HPDE6-E6E7 (cell line): ENCODE measurements around the gene WIPI1.
A peak's percentile ranks its signal among the peaks of the same experiment; 100 is the strongest.
"Not testable (repeated sequence)": the region's sequence is repeated elsewhere in the genome, so short reads cannot be mapped to it uniquely, and the experiment has no call there.

Experiments used
- DNase-seq: peaks from one replicate; pipeline ENCODE4 v3.0.0; 2011; ENCODE audit warnings: missing footprints; ENCODE audit errors: extremely low spot score

Gene WIPI1

GRCh38 chr17:68385490-68386215 is 71.6 kb downstream of the WIPI1 start:
- no peak for DNase-seq

- no peak for DNase-seq
These were observed 72.4 kb downstream of the WIPI1 start for GRCh38 chr17:68384941-68385340.

- no peak for DNase-seq
These were observed 72.8 kb downstream of the WIPI1 start for GRCh38 chr17:68384471-68384870.

- DNase-seq = no peak
These were observed 73.6 kb downstream of the WIPI1 start for GRCh38 chr17:68383443-68384321.

- DNase-seq = no peak
These were observed 74.2 kb downstream of the WIPI1 start for GRCh38 chr17:68383120-68383442.

- DNase-seq = no peak
These were observed 74.7 kb downstream of the WIPI1 start for GRCh38 chr17:68382582-68383085.

- peak; percentile 55 for DNase-seq
These were observed 76.0 kb downstream of the WIPI1 start for GRCh38 chr17:68381076-68381900.

- no peak for DNase-seq
These were observed 77.3 kb downstream of the WIPI1 start for GRCh38 chr17:68379692-68380677.

- no peak for DNase-seq
These were observed 78.2 kb downstream of the WIPI1 start for GRCh38 chr17:68379177-68379510.

- DNase-seq = no peak
These were observed 78.8 kb downstream of the WIPI1 start for GRCh38 chr17:68378268-68379176.

- no peak for DNase-seq
These were observed 79.5 kb downstream of the WIPI1 start for GRCh38 chr17:68377771-68378267.

- not testable (repeated sequence) for DNase-seq
These were observed 81.1 kb downstream of the WIPI1 start for GRCh38 chr17:68376178-68376577.

- no peak for DNase-seq
These were observed 81.7 kb downstream of the WIPI1 start for GRCh38 chr17:68375566-68375965.
